Measurements from ENCODE around the gene TMEM109.

Gene TMEM109

DNA sequence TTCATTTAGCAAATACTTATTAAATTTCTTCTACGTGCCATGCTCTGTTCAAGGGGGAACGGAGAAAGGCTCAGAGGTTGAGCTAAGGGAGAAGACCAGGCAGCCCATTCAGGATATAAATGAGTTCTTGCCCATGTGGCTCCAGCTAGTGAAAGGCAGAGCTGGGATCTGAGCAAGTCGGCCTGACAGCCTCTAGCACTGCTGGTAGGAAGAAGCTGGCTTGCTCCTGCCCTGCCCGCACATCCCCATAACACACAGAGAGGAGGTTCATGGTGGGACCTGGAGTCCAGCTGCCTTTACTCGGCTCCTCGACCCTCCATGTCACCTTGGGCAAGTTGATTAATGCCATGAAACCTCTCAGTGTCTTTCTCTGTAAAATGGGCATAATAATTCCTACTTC, 36.1 kb downstream of the TMEM109 start:
- Histone ChIP-seq H3K9me3 (no peaks in the 10 kb centered on the region), H3K4me1 (no peaks in the 10 kb centered on the region), H3K27me3 (no peaks in the 10 kb centered on the region), H3K4me3 (ENCODE audit: low read depth, low read length) (no peak overlapping the region), H3K36me3 (no peaks in the 10 kb centered on the region)
- TF ChIP-seq, protein P1, sequence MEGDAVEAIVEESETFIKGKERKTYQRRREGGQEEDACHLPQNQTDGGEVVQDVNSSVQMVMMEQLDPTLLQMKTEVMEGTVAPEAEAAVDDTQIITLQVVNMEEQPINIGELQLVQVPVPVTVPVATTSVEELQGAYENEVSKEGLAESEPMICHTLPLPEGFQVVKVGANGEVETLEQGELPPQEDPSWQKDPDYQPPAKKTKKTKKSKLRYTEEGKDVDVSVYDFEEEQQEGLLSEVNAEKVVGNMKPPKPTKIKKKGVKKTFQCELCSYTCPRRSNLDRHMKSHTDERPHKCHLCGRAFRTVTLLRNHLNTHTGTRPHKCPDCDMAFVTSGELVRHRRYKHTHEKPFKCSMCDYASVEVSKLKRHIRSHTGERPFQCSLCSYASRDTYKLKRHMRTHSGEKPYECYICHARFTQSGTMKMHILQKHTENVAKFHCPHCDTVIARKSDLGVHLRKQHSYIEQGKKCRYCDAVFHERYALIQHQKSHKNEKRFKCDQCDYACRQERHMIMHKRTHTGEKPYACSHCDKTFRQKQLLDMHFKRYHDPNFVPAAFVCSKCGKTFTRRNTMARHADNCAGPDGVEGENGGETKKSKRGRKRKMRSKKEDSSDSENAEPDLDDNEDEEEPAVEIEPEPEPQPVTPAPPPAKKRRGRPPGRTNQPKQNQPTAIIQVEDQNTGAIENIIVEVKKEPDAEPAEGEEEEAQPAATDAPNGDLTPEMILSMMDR (IDR thresholded peaks at IDR 0.05; ENCODE audit: low read depth, low read length) = no peak
- DNase-seq = no peak

DNA sequence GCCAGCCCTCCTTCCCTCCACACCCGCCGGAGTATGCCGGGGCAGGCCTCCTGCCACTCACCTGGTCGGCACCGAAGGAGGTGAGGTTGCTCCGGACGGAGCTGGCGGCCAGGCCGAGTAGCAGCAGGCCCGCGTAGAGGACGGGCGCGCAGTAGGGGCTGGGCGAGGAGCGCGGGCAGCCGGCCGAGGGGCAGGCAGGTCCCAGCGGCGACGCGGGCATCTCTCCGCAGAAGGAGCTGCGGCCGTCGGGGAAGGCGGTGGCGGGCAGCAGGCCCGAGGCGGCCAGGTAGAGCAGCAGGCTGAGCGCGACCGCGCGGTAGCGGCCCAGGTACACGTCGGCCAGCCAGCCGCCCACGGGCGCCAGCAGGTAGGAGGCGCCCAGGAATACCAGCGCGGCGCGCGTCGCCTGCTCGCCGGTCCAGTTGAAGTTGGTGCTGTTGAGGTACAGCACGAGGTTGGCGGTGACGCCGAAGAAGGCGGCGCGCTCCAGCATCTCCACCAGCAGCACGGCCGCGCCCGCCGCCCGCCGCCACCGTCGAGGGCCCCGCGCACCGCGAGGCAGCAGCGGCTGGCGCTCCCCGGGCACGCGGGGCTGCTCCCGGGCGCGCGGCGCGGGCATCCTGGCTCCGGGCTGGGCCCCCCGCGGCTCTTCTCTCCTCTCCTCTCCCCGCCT, 37.1 kb downstream of the TMEM109 start:
- Histone ChIP-seq H3K4me1 (no peaks in the 10 kb centered on the region), H3K36me3 (no peaks in the 10 kb centered on the region), H3K9me3 (no peaks in the 10 kb centered on the region), H3K27me3 (no peaks in the 10 kb centered on the region), H3K4me3 (ENCODE audit: low read depth, low read length) (no peak overlapping the region)
- no peak for DNase-seq
- TF ChIP-seq, protein P1 (IDR thresholded peaks at IDR 0.05; ENCODE audit: low read depth, low read length) = no peak

DNA sequence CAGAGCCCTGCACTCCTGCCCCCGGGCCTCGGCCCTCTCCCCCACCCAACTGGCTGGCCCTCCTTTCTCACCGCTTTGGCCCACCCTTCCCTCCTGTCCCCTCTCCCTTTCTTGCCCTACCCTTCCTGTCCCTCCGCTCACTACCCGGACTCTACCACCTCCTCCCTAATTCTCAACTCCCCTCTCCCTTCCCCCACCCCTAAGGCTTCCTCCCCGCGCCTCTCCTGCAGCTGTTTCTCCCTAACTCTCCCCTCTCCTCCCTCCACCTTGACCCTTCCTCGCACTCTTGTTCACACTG, 37.6 kb downstream of the TMEM109 start:
- Histone ChIP-seq H3K4me3 (ENCODE audit: low read depth, low read length) (no peak overlapping the region), H3K36me3 (no peaks in the 10 kb centered on the region), H3K27me3 (no peaks in the 10 kb centered on the region), H3K4me1 (no peaks in the 10 kb centered on the region), H3K9me3 (no peaks in the 10 kb centered on the region)
- TF ChIP-seq, protein P1 (IDR thresholded peaks at IDR 0.05; ENCODE audit: low read depth, low read length) = no peak
- no peak for DNase-seq

DNA sequence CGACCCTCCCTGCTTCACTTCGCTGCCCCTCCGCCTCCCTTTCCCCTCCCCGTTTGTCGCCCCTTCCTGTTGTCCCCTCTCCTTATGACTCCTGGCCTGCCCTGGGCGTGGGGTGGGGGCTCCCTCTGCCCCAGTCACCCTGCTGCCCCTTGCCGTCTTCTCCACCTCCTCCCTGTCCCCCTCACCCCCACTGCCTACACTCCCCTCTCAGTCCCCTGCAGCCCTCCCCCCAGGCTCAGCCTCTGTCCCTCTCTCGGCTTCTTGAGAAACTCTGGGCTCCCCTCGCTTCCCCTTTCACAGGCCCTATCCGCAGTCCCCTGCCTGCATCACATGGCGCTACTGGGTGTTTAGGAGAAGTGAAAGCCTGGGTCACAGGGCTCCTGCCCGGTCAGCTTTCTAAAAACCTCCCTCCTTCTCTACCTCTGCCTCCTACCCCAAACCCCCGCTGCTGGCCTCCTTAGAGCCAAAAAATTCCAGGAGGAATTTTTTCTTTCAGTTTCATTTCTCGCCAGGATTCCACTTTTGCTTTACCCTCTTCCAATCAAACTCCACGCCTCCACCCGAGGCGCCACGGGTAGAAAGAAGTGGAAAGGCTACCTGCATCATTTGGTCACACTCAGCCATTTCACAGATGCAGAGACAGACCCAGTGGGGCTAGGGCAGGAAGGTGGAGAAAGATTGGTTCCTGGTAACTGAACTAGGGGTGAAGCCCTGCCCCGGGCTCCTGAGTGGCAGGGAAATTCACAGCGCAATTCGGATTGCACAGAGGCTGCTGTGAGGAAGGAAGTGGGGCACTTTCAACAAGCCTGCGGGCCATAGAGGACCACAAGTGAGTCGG, 38.2 kb downstream of the TMEM109 start, which contains the start of gene SLC15A3:
Gene SLC15A3, minus strand, starts transcription at position 273 of the 838 bp plus-strand sequence. CDS start 625 bp downstream, outside the sequence.
- no peak within 1 kb of the TSS for H3K4me3 ChIP-seq (ENCODE audit: low read depth, low read length)

DNA sequence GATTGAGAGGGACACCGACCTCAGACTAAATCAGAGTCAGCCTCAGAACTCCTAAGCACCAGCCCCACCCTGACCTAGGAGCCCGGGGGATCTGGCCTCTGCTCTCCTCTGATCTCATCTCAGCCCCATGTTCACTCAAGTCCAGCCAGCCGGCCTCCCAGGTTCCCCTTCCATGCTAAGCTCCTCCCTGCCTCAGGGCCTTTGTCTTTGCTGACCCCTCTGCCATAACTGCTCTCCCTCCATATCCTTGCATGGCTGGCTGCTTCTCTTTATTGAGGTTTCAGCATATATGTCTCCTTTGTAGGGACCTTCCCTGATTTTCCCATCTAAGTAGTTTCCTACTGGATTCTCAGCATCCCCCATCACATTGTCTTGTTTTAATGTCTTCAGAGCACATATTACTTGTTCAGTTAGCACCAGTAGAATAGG, 38.8 kb downstream of the TMEM109 start:
- H3K27me3 ChIP-seq = no peaks in the 10 kb centered on the region
- TF ChIP-seq, protein P1 (IDR thresholded peaks at IDR 0.05; ENCODE audit: low read depth, low read length) = no peak
- no peaks in the 10 kb centered on the region for H3K36me3 ChIP-seq
- no peaks in the 10 kb centered on the region for H3K4me1 ChIP-seq
- no peak overlapping the region for H3K4me3 ChIP-seq (ENCODE audit: low read depth, low read length)
- no peaks in the 10 kb centered on the region for H3K9me3 ChIP-seq
- no peak for DNase-seq

More for the DNA sequence above, 38.2 kb downstream of the TMEM109 start, which contains the start of gene SLC15A3:
- H3K4me1 ChIP-seq = no peaks in the 10 kb centered on the region
- TF ChIP-seq, protein P1 (IDR thresholded peaks at IDR 0.05; ENCODE audit: low read depth, low read length) = no peak
- no peaks in the 10 kb centered on the region for H3K27me3 ChIP-seq
- H3K9me3 ChIP-seq = no peaks in the 10 kb centered on the region
- H3K36me3 ChIP-seq = no peaks in the 10 kb centered on the region
- no peak for DNase-seq

DNA sequence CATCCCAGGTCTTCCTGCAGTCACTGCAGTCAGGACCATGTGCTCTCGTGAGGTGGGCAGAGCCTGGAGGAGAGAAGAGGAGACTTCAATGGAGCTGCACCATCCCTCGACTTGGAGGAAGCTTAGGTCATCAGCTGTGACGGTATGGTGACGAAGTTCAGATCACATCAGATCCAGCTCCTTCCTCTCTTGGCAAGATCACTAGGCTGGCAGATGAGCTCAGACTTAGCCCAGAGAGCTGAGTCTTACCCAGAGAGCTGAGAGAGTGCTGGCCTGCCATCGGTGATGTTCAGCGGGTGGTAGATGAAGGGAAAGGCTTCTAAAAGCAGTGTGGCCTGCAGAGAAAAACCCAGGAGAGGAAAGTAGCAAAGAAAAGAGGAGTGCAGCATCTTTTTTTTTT, 39.8 kb downstream of the TMEM109 start:
- Histone ChIP-seq H3K9me3 (no peaks in the 10 kb centered on the region), H3K36me3 (no peaks in the 10 kb centered on the region), H3K4me1 (no peaks in the 10 kb centered on the region), H3K27me3 (no peaks in the 10 kb centered on the region), H3K4me3 (ENCODE audit: low read depth, low read length) (no peak overlapping the region)
- TF ChIP-seq, protein P1 (IDR thresholded peaks at IDR 0.05; ENCODE audit: low read depth, low read length) = no peak
- no peak for DNase-seq
